ENCODE measurements around the gene BUB1. TPM values are rescaled to one million over a fixed set of nuclear protein-coding genes. Genes with fewer than 3 reads are reported as not detected.

BUB1 gene
- total RNA-seq, 1 donor from 2014 or later: 4.8 TPM

GRCh38 chr2:110714452-110715224 is 36.8 kb upstream of the BUB1 start:
- TF ChIP-seq, protein P1, sequence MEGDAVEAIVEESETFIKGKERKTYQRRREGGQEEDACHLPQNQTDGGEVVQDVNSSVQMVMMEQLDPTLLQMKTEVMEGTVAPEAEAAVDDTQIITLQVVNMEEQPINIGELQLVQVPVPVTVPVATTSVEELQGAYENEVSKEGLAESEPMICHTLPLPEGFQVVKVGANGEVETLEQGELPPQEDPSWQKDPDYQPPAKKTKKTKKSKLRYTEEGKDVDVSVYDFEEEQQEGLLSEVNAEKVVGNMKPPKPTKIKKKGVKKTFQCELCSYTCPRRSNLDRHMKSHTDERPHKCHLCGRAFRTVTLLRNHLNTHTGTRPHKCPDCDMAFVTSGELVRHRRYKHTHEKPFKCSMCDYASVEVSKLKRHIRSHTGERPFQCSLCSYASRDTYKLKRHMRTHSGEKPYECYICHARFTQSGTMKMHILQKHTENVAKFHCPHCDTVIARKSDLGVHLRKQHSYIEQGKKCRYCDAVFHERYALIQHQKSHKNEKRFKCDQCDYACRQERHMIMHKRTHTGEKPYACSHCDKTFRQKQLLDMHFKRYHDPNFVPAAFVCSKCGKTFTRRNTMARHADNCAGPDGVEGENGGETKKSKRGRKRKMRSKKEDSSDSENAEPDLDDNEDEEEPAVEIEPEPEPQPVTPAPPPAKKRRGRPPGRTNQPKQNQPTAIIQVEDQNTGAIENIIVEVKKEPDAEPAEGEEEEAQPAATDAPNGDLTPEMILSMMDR (IDR thresholded peaks at IDR 0.05): no peak
- intact Hi-C loops (cut with DNase I): no loop called here
- Histone ChIP-seq H3K9me3 (no peaks in the 10 kb centered on the region), H3K36me3 (no peaks in the 10 kb centered on the region), H3K4me1 (peaks cover 11% of the 10 kb centered on the region), H3K4me3 (no peak overlapping the region), H3K27ac (no peak overlapping the region), H3K27me3 (ENCODE audit: low read depth) (peaks cover 4% of the 10 kb centered on the region)
- ATAC-seq: no peak
- DNase-seq: no peak

- Histone ChIP-seq H3K27me3 (ENCODE audit: low read depth) (peaks cover 4% of the 10 kb centered on the region), H3K27ac (no peak overlapping the region), H3K4me3 (no peak overlapping the region), H3K36me3 (no peaks in the 10 kb centered on the region), H3K9me3 (no peaks in the 10 kb centered on the region), H3K4me1 (peaks cover 11% of the 10 kb centered on the region)
- DNase-seq (no peak), ATAC-seq (no peak)
- intact Hi-C loops (cut with DNase I): no loop called here
- TF ChIP-seq, protein P1 (IDR thresholded peaks at IDR 0.05): no peak
Measured at GRCh38 chr2:110713513-110714362, 35.9 kb upstream of the BUB1 start.

DNA sequence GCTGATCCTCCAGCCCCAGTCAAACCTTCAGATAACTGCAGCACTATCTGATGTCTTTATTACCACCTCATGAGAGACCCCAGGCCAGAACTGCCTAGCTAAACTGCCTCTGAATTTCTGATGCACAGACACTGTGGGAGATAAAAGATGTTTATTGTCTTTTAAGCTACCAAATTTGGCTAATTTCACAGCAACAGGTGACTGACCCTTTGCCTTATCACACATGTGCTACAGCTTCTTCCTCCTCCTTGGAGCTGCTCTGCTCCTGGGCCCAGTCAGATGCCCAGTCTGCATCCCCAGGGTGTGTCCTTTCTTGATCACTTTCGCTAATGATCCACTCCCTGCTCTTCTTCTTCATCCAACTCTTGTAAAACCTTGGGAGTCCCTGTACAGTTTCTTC is 34.9 kb upstream of the BUB1 start:
- ATAC-seq (no peak), DNase-seq (no peak)
- H3K9me3 ChIP-seq: no peaks in the 10 kb centered on the region
- no peaks in the 10 kb centered on the region for H3K36me3 ChIP-seq
- TF ChIP-seq, protein P1 (IDR thresholded peaks at IDR 0.05): no peak
- H3K4me1 ChIP-seq: peaks cover 7% of the 10 kb centered on the region
- no peak overlapping the region for H3K27ac ChIP-seq
- peaks cover 4% of the 10 kb centered on the region for H3K27me3 ChIP-seq (ENCODE audit: low read depth)
- no peak overlapping the region for H3K4me3 ChIP-seq
- intact Hi-C loops (cut with DNase I): no loop called here

DNA sequence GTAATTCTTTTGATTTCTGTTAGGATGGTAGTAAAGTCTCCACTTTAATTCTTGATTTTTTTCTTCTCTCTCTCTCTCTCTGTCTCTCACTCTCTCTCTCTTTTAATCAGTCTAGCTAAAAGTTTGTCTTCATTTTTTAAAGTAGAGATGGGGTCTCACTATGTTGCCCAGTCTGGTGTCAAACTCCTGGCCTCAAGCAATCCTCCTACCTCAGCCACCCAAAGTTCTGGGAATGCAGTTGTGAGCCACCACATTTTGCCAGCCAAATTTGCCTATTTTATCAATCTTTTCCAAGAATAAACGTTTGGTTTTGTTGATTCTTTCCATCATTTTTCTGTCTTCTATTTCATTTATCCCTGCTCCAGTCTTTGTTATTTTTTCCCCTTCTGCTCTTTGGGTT is 30.6 kb upstream of the BUB1 start:
- Histone ChIP-seq H3K27ac (no peak overlapping the region), H3K9me3 (no peaks in the 10 kb centered on the region), H3K4me1 (no peaks in the 10 kb centered on the region), H3K36me3 (no peaks in the 10 kb centered on the region), H3K27me3 (ENCODE audit: low read depth) (peaks cover 4% of the 10 kb centered on the region), H3K4me3 (no peak overlapping the region)
- TF ChIP-seq, protein P1 (IDR thresholded peaks at IDR 0.05): no peak
- intact Hi-C loops (cut with DNase I): no loop called here
- DNase-seq (no peak), ATAC-seq (no peak)

DNA sequence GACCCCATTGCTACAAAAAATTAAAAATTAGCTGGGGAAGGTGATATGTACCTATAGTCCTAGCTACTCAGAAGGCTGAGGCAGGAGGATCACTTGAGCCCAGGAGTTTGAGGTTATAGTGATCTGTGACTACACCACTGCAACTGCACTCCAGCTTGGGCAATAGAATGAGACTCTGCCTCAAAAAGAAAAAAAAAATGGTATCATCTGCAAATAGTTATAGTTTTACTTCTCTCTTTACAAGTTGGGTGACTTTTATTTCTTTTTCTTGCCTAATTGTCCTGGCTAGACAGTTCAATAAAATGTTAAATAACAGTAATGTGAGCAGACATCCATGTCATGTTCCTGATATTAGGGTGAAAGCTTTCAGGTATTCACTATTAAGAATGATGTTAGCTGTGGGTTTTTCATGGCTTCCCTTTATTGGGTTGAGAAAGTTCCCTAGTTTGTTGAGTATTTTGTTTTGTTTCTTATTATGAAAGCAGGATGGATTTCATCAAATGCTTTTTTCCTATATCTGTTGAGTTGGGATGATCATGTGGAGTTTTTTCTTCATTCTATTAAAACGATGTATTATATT is 29.6 kb upstream of the BUB1 start:
- Histone ChIP-seq H3K4me3 (no peak overlapping the region), H3K4me1 (no peaks in the 10 kb centered on the region), H3K36me3 (no peaks in the 10 kb centered on the region), H3K27me3 (ENCODE audit: low read depth) (peaks cover 4% of the 10 kb centered on the region), H3K27ac (no peak overlapping the region), H3K9me3 (no peaks in the 10 kb centered on the region)
- intact Hi-C loops (cut with DNase I): no loop called here
- TF ChIP-seq, protein P1 (IDR thresholded peaks at IDR 0.05): no peak
- no peak for DNase-seq
- ATAC-seq: no peak
